DOHH2 (cell line): ENCODE measurements around the gene CEP55.

Experiments
- H3F3A ChIP-seq: fragments of 200-600 bp; sonication (generic), shearing (Covaris generic); 2 replicates; pipeline ENCODE4 v1.6.0; 2016; ENCODE audit warnings: antibody characterized with exemption, mild to moderate bottlenecking; ENCODE audit not compliant: control insufficient read depth, insufficient read depth
- H3K27ac ChIP-seq: fragments of 200-600 bp; sonication (generic); 2 replicates; pipeline ENCODE4 v1.5.1; 2014; ENCODE audit warnings: low read depth, mild to moderate bottlenecking, low read length, moderate library complexity
- H3K27me3 ChIP-seq: fragments of 200-600 bp; sonication (generic); 2 replicates; pipeline ENCODE4 v1.6.1; 2014; ENCODE audit warnings: mild to moderate bottlenecking, low read length, mixed read lengths; ENCODE audit not compliant: control insufficient read depth
- H3K36me3 ChIP-seq: fragments of 200-600 bp; sonication (generic); 2 replicates; pipeline ENCODE4 v1.6.1; 2014; ENCODE audit warnings: mild to moderate bottlenecking, low read length, moderate library complexity, mixed read lengths; ENCODE audit not compliant: control insufficient read depth
- H3K4me1 ChIP-seq: fragments of 200-600 bp; sonication (generic); 2 replicates; pipeline ENCODE4 v1.6.1; 2014; ENCODE audit warnings: mild to moderate bottlenecking, low read length, mixed read lengths; ENCODE audit not compliant: control insufficient read depth
- H3K4me2 ChIP-seq: fragments of 200-600 bp; sonication (generic); 2 replicates; pipeline ENCODE4 v1.6.0; 2014; ENCODE audit warnings: mild to moderate bottlenecking, low read length, moderate library complexity
- H3K4me3 ChIP-seq: fragments of 200-600 bp; sonication (generic); 2 replicates; pipeline ENCODE4 v1.5.1; 2014; ENCODE audit warnings: mild to moderate bottlenecking, low read length, mixed read lengths
- H3K79me2 ChIP-seq: fragments of 200-600 bp; sonication (generic); 2 replicates; pipeline ENCODE4 v1.6.1; 2014; ENCODE audit warnings: mild to moderate bottlenecking, low read length, mixed read lengths; ENCODE audit not compliant: control insufficient read depth
- H3K9me2 ChIP-seq: fragments of 200-600 bp; sonication (generic); replicated peaks from 2 replicates; pipeline ENCODE4 v1.6.1; 2014; ENCODE audit warnings: mild to moderate bottlenecking, low read length, mixed read lengths; ENCODE audit not compliant: control insufficient read depth
- H3K9me3 ChIP-seq: fragments of 200-600 bp; sonication (generic); 2 replicates; pipeline ENCODE4 v1.6.1; 2014; ENCODE audit warnings: antibody characterized with exemption, low read length, mixed read lengths; ENCODE audit not compliant: control insufficient read depth, insufficient read depth
- H4K20me1 ChIP-seq: fragments of 200-600 bp; sonication (generic); 2 replicates; pipeline ENCODE4 v1.6.0; 2014; ENCODE audit warnings: low read depth, mild to moderate bottlenecking, antibody characterized with exemption, low read length, moderate library complexity; ENCODE audit not compliant: control insufficient read depth, insufficient read depth
- EZH2phosphoT487 ChIP-seq: fragments of 200-600 bp; sonication (generic); IDR thresholded peaks from 2 replicates; pipeline ENCODE4 v1.6.1; 2017; ENCODE audit warnings: borderline replicate concordance, mild to moderate bottlenecking, antibody characterized with exemption, low read length, moderate library complexity, mixed read lengths
- TF ChIP-seq, protein P1 (sequence below): fragments of 200-600 bp; sonication (generic); IDR thresholded peaks from one replicate; pipeline ENCODE4 v1.5.1; 2014; ENCODE audit warnings: antibody characterized with exemption, mild to moderate bottlenecking, low read depth, low read length; ENCODE audit not compliant: poor library complexity, severe bottlenecking

CEP55 gene

GRCh38 chr10:93481637-93482144, 14.7 kb upstream of the CEP55 start:
- H3K9me2 ChIP-seq, result no peaks in the 10 kb centered on the region

GRCh38 chr10:93482145-93482834, 14.1 kb upstream of the CEP55 start, which contains the start of gene MYOF:
MYOF (minus strand) TSS chr10:93482334; CDS start chr10:93482194, 140 bp downstream.
- H3K27ac ChIP-seq, result no peak within 1 kb of the TSS
- no peaks in the 10 kb centered on the region for H3K9me3 ChIP-seq
- H3K79me2 ChIP-seq, result no peaks in the 10 kb centered on the region

More at GRCh38 chr10:93481637-93482144, 14.7 kb upstream of the CEP55 start:
- H3K4me1 ChIP-seq, result peaks cover 6% of the 10 kb centered on the region
- peaks cover 27% of the 10 kb centered on the region for H3K27me3 ChIP-seq
- H3K4me2 ChIP-seq, result peak overlapping the region; percentile 55
- H3K36me3 ChIP-seq, result no peaks in the 10 kb centered on the region
- peak overlapping the region; percentile 55; the same call in 1 of the 2 replicates for H3K4me3 ChIP-seq
- H3K9me3 ChIP-seq, result no peaks in the 10 kb centered on the region
- H3F3A ChIP-seq, result no peaks in the 10 kb centered on the region
- TF ChIP-seq, protein P1, sequence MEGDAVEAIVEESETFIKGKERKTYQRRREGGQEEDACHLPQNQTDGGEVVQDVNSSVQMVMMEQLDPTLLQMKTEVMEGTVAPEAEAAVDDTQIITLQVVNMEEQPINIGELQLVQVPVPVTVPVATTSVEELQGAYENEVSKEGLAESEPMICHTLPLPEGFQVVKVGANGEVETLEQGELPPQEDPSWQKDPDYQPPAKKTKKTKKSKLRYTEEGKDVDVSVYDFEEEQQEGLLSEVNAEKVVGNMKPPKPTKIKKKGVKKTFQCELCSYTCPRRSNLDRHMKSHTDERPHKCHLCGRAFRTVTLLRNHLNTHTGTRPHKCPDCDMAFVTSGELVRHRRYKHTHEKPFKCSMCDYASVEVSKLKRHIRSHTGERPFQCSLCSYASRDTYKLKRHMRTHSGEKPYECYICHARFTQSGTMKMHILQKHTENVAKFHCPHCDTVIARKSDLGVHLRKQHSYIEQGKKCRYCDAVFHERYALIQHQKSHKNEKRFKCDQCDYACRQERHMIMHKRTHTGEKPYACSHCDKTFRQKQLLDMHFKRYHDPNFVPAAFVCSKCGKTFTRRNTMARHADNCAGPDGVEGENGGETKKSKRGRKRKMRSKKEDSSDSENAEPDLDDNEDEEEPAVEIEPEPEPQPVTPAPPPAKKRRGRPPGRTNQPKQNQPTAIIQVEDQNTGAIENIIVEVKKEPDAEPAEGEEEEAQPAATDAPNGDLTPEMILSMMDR, result no peak
- no peak for TF ChIP-seq EZH2phosphoT487
- no peaks in the 10 kb centered on the region for H3K79me2 ChIP-seq
- H3K27ac ChIP-seq, result no peak overlapping the region
- no peaks in the 10 kb centered on the region for H4K20me1 ChIP-seq

GRCh38 chr10:93485690-93486089, 10.7 kb upstream of the CEP55 start:
- H3K79me2 ChIP-seq, result no peaks in the 10 kb centered on the region

More at GRCh38 chr10:93482145-93482834, 14.1 kb upstream of the CEP55 start, which contains the start of gene MYOF:
- Histone ChIP-seq H3F3A (no peaks in the 10 kb centered on the region), H3K4me3 (peak within 1 kb of the TSS; percentile 55), H4K20me1 (no peaks in the 10 kb centered on the region), H3K27me3 (peaks cover 27% of the 10 kb centered on the region), H3K36me3 (no peaks in the 10 kb centered on the region), H3K4me2 (peak within 1 kb of the TSS; percentile 55), H3K4me1 (peaks cover 6% of the 10 kb centered on the region), H3K9me2 (no peaks in the 10 kb centered on the region)
- TF ChIP-seq, protein P1, result no peak
- TF ChIP-seq EZH2phosphoT487, result peak; percentile 94; the same call in 1 of the 2 replicates

More at GRCh38 chr10:93485690-93486089, 10.7 kb upstream of the CEP55 start:
- no peak for TF ChIP-seq EZH2phosphoT487
- TF ChIP-seq, protein P1, result no peak
- Histone ChIP-seq H3K4me3 (no peak overlapping the region), H4K20me1 (no peaks in the 10 kb centered on the region), H3K4me1 (peaks cover 6% of the 10 kb centered on the region), H3F3A (no peaks in the 10 kb centered on the region), H3K9me3 (no peaks in the 10 kb centered on the region), H3K36me3 (no peaks in the 10 kb centered on the region), H3K27ac (no peak overlapping the region), H3K9me2 (no peaks in the 10 kb centered on the region), H3K27me3 (peaks cover 24% of the 10 kb centered on the region), H3K4me2 (no peak overlapping the region)
